ENCODE data around the gene PTPRN2. TPM values are rescaled to one million over a fixed set of nuclear protein-coding genes. Genes with fewer than 3 reads are reported as not detected.

The PTPRN2 gene
- total and polyA plus RNA-seq, 7 donors, result 0.47 to 0.82 (median 0.51) TPM

DNA sequence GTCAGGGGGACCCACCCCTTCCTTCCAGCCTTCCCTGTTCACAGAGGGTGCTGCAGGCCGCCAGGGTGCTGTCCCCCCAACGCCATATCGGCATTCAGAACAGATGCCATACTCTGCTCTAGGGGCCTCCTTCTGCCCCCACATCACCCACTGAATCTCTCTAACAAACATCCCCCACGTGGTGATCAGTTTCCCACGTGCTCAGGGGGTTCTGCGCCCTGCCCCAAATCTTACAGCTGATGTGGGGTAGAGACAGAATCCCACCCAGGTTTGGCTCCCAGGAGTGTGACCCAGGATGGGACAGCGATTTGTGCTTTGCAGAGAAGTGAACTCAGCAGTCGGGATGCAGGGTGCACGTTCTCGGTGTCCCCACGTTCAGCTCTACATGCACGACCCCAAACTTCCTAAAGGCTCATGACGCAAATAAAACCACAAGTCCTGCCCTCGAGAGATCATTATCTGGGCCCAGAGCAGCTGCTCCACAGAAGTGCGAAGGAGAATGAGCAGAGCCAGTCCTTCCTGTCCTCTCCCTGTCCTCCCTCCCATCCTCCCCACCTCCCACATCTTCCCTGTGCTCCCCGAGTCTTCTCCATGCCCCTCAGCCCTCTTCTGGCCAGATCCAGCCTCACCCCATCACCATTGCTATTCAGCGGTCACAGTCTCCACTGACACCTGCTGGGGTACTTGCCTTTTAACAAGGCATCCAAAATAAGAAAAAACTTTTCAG lies 827.5 kb downstream of the PTPRN2 start:
- H3K9me3 ChIP-seq, result no peaks in the 10 kb centered on the region
- no peak for ATAC-seq
- no peaks in the 10 kb centered on the region for H3K4me1 ChIP-seq
- no peak for DNase-seq
- no peak overlapping the region for H3K27ac ChIP-seq
- peaks cover 0 to 3% (median 2%) of the 10 kb centered on the region in 3 donors for H3K27me3 ChIP-seq (ENCODE audit: insufficient read depth in 3 of 3, low read length in 2 of 3)
- intact Hi-C loops (cut with DNase I), result no loop called here
- TF ChIP-seq, protein P1, sequence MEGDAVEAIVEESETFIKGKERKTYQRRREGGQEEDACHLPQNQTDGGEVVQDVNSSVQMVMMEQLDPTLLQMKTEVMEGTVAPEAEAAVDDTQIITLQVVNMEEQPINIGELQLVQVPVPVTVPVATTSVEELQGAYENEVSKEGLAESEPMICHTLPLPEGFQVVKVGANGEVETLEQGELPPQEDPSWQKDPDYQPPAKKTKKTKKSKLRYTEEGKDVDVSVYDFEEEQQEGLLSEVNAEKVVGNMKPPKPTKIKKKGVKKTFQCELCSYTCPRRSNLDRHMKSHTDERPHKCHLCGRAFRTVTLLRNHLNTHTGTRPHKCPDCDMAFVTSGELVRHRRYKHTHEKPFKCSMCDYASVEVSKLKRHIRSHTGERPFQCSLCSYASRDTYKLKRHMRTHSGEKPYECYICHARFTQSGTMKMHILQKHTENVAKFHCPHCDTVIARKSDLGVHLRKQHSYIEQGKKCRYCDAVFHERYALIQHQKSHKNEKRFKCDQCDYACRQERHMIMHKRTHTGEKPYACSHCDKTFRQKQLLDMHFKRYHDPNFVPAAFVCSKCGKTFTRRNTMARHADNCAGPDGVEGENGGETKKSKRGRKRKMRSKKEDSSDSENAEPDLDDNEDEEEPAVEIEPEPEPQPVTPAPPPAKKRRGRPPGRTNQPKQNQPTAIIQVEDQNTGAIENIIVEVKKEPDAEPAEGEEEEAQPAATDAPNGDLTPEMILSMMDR (IDR thresholded peaks at IDR 0.05), result no peak
- no peak overlapping the region for H3K4me3 ChIP-seq
- no peaks in the 10 kb centered on the region for H3K36me3 ChIP-seq (ENCODE audit: insufficient read depth in 1 of 2, low read depth in 1 of 2)
- WGBS, 3 donors, result 60 to 64% (median 62%) methylated on average over 17 of the region's 17 CpGs

DNA sequence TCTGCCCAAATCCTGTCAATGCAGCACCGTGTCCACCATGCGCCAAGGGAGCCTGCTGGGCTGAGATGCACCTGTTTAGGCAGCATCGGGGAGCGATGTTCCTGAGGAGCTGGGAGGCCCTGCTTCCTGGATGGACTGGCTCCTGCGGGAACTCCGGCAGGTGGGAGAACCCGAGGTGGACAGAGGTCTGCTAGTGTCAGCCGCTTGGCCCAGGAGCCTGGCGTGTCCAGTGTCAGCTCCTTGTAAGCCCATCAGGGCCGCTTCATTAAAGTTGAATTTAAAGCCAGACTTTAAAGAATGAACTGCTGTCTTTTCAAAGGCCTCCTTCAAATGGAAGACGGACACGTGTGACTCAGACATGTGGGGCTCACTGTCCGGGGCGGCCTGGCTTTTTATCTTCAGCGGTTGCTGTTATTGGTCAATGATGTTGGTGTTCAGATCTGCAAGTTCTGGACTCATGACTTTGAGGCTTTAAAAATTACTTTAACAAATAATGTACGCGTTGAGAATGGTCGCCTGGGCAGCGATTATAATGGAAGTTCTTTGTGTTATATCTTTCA lies 828.3 kb downstream of the PTPRN2 start:
- TF ChIP-seq, protein P1 (IDR thresholded peaks at IDR 0.05), result no peak
- Histone ChIP-seq H3K27me3 (ENCODE audit: insufficient read depth in 3 of 3, low read length in 2 of 3) (peaks cover 0 to 3% (median 2%) of the 10 kb centered on the region in 3 donors), H3K4me1 (no peaks in the 10 kb centered on the region), H3K27ac (no peak overlapping the region), H3K36me3 (ENCODE audit: insufficient read depth in 1 of 2, low read depth in 1 of 2) (no peaks in the 10 kb centered on the region), H3K9me3 (no peaks in the 10 kb centered on the region), H3K4me3 (no peak overlapping the region)
- DNase-seq (no peak), ATAC-seq (no peak)
- intact Hi-C loops (cut with DNase I), result no loop called here
- 69 to 78% (median 76%) methylated on average over 19 of the region's 19 CpGs for WGBS, 3 donors

GRCh38 chr7:157758468-157759245 lies 829.0 kb downstream of the PTPRN2 start:
- no peak overlapping the region for H3K27ac ChIP-seq
- no peaks in the 10 kb centered on the region for H3K36me3 ChIP-seq (ENCODE audit: insufficient read depth in 1 of 2, low read depth in 1 of 2)
- no peaks in the 10 kb centered on the region for H3K9me3 ChIP-seq
- DNase-seq (no peak), ATAC-seq (no peak)
- TF ChIP-seq, protein P1 (IDR thresholded peaks at IDR 0.05), result no peak
- intact Hi-C loops (cut with DNase I), result no loop called here
- peaks cover 0 to 7% (median 2%) of the 10 kb centered on the region in 3 donors for H3K27me3 ChIP-seq (ENCODE audit: insufficient read depth in 3 of 3, low read length in 2 of 3)
- no peak overlapping the region for H3K4me3 ChIP-seq
- H3K4me1 ChIP-seq, result no peaks in the 10 kb centered on the region
- WGBS, 3 donors, result 50 to 54% (median 52%) methylated on average over 36 of the region's 36 CpGs

GRCh38 chr7:157757776-157758467 lies 829.7 kb downstream of the PTPRN2 start:
- Histone ChIP-seq H3K27me3 (ENCODE audit: insufficient read depth in 3 of 3, low read length in 2 of 3) (peaks cover 0 to 9% (median 2%) of the 10 kb centered on the region in 3 donors), H3K9me3 (no peaks in the 10 kb centered on the region), H3K4me1 (no peaks in the 10 kb centered on the region), H3K4me3 (no peak overlapping the region), H3K36me3 (ENCODE audit: insufficient read depth in 1 of 2, low read depth in 1 of 2) (no peaks in the 10 kb centered on the region), H3K27ac (no peak overlapping the region)
- 73 to 76% (median 74%) methylated on average over 48 of the region's 48 CpGs for WGBS, 3 donors
- no peak for DNase-seq
- no peak for ATAC-seq
- intact Hi-C loops (cut with DNase I), result no loop called here
- TF ChIP-seq, protein P1 (IDR thresholded peaks at IDR 0.05), result no peak

All from psoas muscle (tissue), 8 donors.